MM.1S (cell line): Measurements from ENCODE around the gene TSPAN4.

ENCODE experiments used
- CTCF ChIP-seq: fragments of 300-600 bp; sonication (generic); IDR thresholded peaks from 2 replicates; pipeline ENCODE4 v1.5.1; 2016; ENCODE audit warnings: antibody characterized with exemption, low read length, mixed read lengths
- EZH2 ChIP-seq: fragments of 300-600 bp; sonication (generic); optimal IDR thresholded peaks from 2 replicates; pipeline ENCODE3; 2017; ENCODE audit warnings: low read depth, mild to moderate bottlenecking, antibody characterized with exemption, low read length, mixed read lengths

GRCh38 chr11:864898-865297, 22.2 kb downstream of the TSPAN4 start:
- no peak for TF ChIP-seq CTCF
- TF ChIP-seq EZH2, result no peak
